Endothelial cell (in vitro differentiated cells): ENCODE results near the gene EYA2. TPM values are rescaled to one million over a fixed set of nuclear protein-coding genes. Genes with fewer than 3 reads are reported as not detected.

ENCODE experiments used
- DNase-seq: peaks from one replicate; pipeline ENCODE4 v3.0.0; 2021; ENCODE audit warnings: low spot score
- H3K27ac Mint-ChIP-seq: one replicate; pipeline ENCODE4 v1.8.0; 2021; ENCODE audit warnings: mixed read lengths, inconsistent platforms; ENCODE audit not compliant: unreplicated experiment
- H3K27me3 Mint-ChIP-seq: one replicate; pipeline ENCODE4 v1.8.0; 2021; ENCODE audit warnings: mild to moderate bottlenecking, moderate library complexity, mixed read lengths, inconsistent platforms; ENCODE audit not compliant: unreplicated experiment
- H3K36me3 Mint-ChIP-seq: one replicate; pipeline ENCODE4 v1.8.0; 2021; ENCODE audit warnings: mild to moderate bottlenecking, low read depth, mixed read lengths, inconsistent platforms; ENCODE audit not compliant: unreplicated experiment
- H3K4me1 Mint-ChIP-seq: one replicate; pipeline ENCODE4 v1.8.0; 2021; ENCODE audit warnings: mild to moderate bottlenecking, mixed read lengths, inconsistent platforms; ENCODE audit not compliant: unreplicated experiment
- H3K4me3 Mint-ChIP-seq: one replicate; pipeline ENCODE4 v1.8.0; 2021; ENCODE audit warnings: mild to moderate bottlenecking, mixed read lengths, inconsistent platforms; ENCODE audit not compliant: unreplicated experiment
- H3K9me3 Mint-ChIP-seq: one replicate; pipeline ENCODE4 v1.8.0; 2021; ENCODE audit warnings: mixed read lengths, inconsistent platforms; ENCODE audit not compliant: unreplicated experiment
- total RNA-seq: library from RNA; stranded (reverse); fragmentation: NEBNext Ultra II Directional; extraction: Animal tissue kit (Norgen Biotek cat#: 25700); gene quantifications from one replicate; pipeline ENCODE4 v1.2.1, GENCODE V29; 2021; ENCODE audit not compliant: unreplicated experiment
- TF ChIP-seq, protein P1 (sequence below): fragments of 200-600 bp; sonication (generic); IDR thresholded peaks from one replicate; pipeline ENCODE4 v1.5.0; 2021; ENCODE audit warnings: antibody characterized with exemption; ENCODE audit not compliant: unreplicated experiment

Gene EYA2
- total RNA-seq, 1 donor from 2014 or later: not detected

DNA sequence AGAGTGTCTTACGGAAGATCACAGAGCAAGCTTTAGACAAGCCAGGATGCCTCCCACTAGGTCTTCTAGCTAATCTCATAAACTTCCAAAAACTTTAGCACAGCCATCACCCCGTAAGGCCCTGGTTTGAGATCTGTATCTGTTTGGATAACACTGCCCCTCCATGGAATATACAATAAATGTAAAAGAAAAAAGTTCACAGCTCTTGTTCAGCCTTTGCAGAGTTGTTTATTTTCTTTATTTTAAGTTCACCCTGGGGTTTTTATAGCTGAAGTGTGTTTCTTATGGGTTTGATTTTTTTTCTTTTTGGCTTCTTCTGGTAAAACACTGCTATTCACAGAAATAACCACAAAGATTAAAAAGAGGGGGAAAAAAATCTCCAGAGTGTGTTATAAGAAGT, 125.6 kb downstream of the EYA2 start:
- TF ChIP-seq, protein P1, sequence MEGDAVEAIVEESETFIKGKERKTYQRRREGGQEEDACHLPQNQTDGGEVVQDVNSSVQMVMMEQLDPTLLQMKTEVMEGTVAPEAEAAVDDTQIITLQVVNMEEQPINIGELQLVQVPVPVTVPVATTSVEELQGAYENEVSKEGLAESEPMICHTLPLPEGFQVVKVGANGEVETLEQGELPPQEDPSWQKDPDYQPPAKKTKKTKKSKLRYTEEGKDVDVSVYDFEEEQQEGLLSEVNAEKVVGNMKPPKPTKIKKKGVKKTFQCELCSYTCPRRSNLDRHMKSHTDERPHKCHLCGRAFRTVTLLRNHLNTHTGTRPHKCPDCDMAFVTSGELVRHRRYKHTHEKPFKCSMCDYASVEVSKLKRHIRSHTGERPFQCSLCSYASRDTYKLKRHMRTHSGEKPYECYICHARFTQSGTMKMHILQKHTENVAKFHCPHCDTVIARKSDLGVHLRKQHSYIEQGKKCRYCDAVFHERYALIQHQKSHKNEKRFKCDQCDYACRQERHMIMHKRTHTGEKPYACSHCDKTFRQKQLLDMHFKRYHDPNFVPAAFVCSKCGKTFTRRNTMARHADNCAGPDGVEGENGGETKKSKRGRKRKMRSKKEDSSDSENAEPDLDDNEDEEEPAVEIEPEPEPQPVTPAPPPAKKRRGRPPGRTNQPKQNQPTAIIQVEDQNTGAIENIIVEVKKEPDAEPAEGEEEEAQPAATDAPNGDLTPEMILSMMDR: no peak
- no peak overlapping the region for H3K27ac Mint-ChIP-seq
- H3K4me1 Mint-ChIP-seq: peaks cover 4% of the 10 kb centered on the region
- no peaks in the 10 kb centered on the region for H3K27me3 Mint-ChIP-seq
- no peak for DNase-seq
- no peaks in the 10 kb centered on the region for H3K36me3 Mint-ChIP-seq
- H3K9me3 Mint-ChIP-seq: no peaks in the 10 kb centered on the region
- H3K4me3 Mint-ChIP-seq: no peak overlapping the region

DNA sequence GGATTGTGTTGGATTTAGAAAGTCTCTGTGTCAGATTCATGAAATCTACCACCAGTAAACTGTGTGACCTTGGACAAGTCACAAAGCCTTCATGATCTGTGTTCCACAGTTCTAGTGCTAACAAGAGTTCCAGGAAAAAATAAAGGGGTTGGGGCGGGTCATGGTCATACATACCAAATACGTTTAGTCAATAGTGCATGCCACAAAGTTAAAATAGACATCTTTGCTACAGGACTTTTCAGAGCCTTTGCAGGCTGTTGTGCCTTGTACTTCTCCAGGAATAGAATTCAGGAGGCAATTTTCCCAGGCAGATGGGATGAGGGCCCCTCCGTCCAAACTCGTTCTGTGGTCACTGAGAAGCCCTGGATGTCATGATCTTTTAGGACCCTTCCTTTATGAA, 127.2 kb downstream of the EYA2 start:
- H3K36me3 Mint-ChIP-seq: no peaks in the 10 kb centered on the region
- H3K4me1 Mint-ChIP-seq: peaks cover 4% of the 10 kb centered on the region
- DNase-seq: no peak
- H3K27ac Mint-ChIP-seq: no peak overlapping the region
- no peaks in the 10 kb centered on the region for H3K27me3 Mint-ChIP-seq
- TF ChIP-seq, protein P1: no peak
- H3K4me3 Mint-ChIP-seq: no peak overlapping the region
- no peaks in the 10 kb centered on the region for H3K9me3 Mint-ChIP-seq

DNA sequence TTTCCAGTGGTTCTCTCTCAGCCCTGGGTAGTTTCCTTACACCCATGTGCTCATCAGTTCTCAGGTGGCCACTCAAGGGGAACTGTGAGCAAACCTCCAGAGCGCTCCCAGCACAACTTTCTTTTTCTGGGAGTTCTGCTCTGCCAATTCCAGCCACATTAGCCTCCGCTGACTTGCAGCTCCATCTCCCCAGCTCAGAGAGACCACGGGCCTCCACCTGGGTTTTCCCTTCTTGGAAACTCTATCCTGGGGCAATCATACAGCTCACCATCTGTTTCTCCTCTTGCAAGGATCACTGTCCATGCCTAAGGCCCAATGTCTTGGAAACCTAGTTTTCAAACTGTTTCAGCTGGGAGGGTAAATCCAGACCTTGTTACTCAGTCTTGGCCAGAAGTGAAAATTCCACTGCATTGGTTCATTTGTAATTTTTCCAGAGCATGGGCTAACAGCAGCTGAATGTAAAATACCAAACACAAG, 129.9 kb downstream of the EYA2 start:
- H3K27ac Mint-ChIP-seq: no peak overlapping the region
- no peaks in the 10 kb centered on the region for H3K27me3 Mint-ChIP-seq
- no peaks in the 10 kb centered on the region for H3K4me1 Mint-ChIP-seq
- DNase-seq: no peak
- TF ChIP-seq, protein P1: no peak
- no peak overlapping the region for H3K4me3 Mint-ChIP-seq
- H3K36me3 Mint-ChIP-seq: no peaks in the 10 kb centered on the region
- H3K9me3 Mint-ChIP-seq: no peaks in the 10 kb centered on the region

DNA sequence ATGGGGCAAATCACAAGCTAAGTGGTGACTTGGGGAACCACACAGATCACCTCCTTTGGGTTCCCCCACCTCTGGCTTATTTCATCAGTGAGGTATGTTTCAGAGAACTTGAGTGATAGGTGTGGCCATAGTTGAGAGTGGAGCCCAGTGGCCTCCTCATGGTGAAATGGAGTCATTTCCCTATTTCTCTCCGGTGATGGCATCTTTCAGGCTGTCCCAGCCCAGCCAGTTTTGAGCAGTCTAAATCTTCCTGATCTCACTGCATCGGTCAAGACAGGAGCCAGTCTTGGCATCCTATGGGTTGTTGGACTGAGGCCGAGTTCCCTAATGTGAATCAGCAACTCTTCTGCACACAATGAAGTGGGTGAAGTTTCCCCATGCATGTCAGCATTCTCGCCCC, 132.4 kb downstream of the EYA2 start:
- Mint-ChIP-seq H3K27ac (no peak overlapping the region), H3K9me3 (no peaks in the 10 kb centered on the region), H3K27me3 (no peaks in the 10 kb centered on the region), H3K4me1 (peaks cover 6% of the 10 kb centered on the region), H3K36me3 (no peaks in the 10 kb centered on the region), H3K4me3 (no peak overlapping the region)
- no peak for DNase-seq
- TF ChIP-seq, protein P1: no peak

DNA sequence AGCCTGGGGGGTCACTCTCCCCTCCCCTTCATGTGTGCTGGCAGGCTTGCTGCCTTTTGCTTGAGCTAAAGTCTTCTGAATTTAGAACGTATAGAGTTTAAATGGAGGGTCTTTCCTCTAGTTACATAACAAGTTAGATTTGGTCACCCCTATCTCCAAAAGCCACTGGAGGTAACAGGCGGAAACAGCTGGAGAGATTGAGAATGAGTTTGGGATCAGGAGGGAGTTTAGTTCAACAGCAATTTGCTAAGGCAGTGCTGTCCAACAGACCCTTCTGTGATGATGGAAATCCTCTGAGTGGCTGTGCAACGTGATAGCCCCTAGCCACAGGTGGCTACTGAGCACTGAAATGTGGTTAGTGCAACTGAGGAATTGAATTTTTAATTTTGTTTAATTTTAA, 132.8 kb downstream of the EYA2 start:
- Mint-ChIP-seq H3K27ac (no peak overlapping the region), H3K36me3 (no peaks in the 10 kb centered on the region), H3K4me1 (peaks cover 6% of the 10 kb centered on the region), H3K4me3 (no peak overlapping the region), H3K27me3 (no peaks in the 10 kb centered on the region), H3K9me3 (no peaks in the 10 kb centered on the region)
- no peak for DNase-seq
- TF ChIP-seq, protein P1: no peak
